Left lung (tissue), 10 donors: ENCODE results near the gene SIRPA. TPM values are rescaled to one million over a fixed set of nuclear protein-coding genes. Genes with fewer than 3 reads are reported as not detected.

Experiments used
- ATAC-seq: fragments of 200-7000 bp; cut with Tn5 transposase; one replicate; pipeline ENCODE4 v1.9.1; 2020; ENCODE audit warnings: moderate library complexity
- DNase-seq, 4 donors: peaks; one replicate each; pipeline ENCODE4 v3.0.0-alpha.2; 2013 to 2020
- H3K27ac ChIP-seq, 2 donors: fragments of 200-600 bp; sonication (generic) in 1 of 2; one replicate each; pipeline versions ENCODE4 v1.5.0 to v1.8.0; 2020 to 2021
- H3K27me3 ChIP-seq, 2 donors: fragments of 200-600 bp; sonication (generic) in 1 of 2; one replicate each; pipeline versions ENCODE4 v1.5.0 to v1.8.0; 2020 to 2021
- H3K36me3 ChIP-seq, 2 donors: fragments of 200-600 bp; sonication (generic) in 1 of 2; one replicate each; pipeline versions ENCODE4 v1.5.0 to v1.8.0; 2020 to 2021
- H3K4me1 ChIP-seq, 2 donors: fragments of 200-600 bp; one replicate each; pipeline ENCODE4 v1.8.0; 2021
- H3K4me3 ChIP-seq, 2 donors: fragments of 200-600 bp; sonication (generic) in 1 of 2; one replicate each; pipeline versions ENCODE4 v1.5.0 to v1.8.0; 2020 to 2021; ENCODE audit warnings: mild to moderate bottlenecking in 1 of 2
- H3K9me3 ChIP-seq, 2 donors: fragments of 200-600 bp; sonication (generic) in 1 of 2; one replicate each; pipeline versions ENCODE4 v1.5.0 to v1.8.0; 2020 to 2021
- CTCF ChIP-seq, 2 donors: fragments of 200-600 bp; sonication (generic) in 1 of 2; IDR thresholded peaks; one replicate each; pipeline versions ENCODE4 v1.5.0 to v1.8.0; 2021; ENCODE audit warnings: antibody characterized with exemption in 2 of 2
- intact Hi-C, 2 donors: fragments of 100-400 bp; cut with DNase I; formaldehyde crosslinking; loops; one replicate each; pipeline versions ENCODE4 v1.11.2 to v1.14.2; 2022
- polyA plus RNA-seq, 6 donors: library from polyadenylated mRNA; unstranded; fragments of 120-200 nt; gene quantifications; one replicate each; pipeline ENCODE4 v1.2.1, GENCODE V29; 2013; ENCODE audit not compliant: insufficient read length in 6 of 6
- total RNA-seq, 2 donors: library from RNA; stranded (reverse); fragmentation: NEBNext Ultra II Directional; extraction: Animal tissue kit (Norgen Biotek cat#: 25700); gene quantifications; one replicate each; pipeline ENCODE4 v1.2.1, GENCODE V29; 2021
- donor health status: DM: no; HTN: yes; CAD: no.
- donor health status: DM: no; HTN: no; CAD: no.

SIRPA gene
- total and polyA plus RNA-seq, 8 donors: 9.8 to 102 (median 12.4) TPM

GRCh38 chr20:1902188-1902587 is 7.0 kb downstream of the SIRPA start:
- peaks cover 0 to 47% of the 10 kb centered on the region in 2 donors for H3K36me3 ChIP-seq
- intact Hi-C loops: no loop called here
- no peak overlapping the region for H3K27ac ChIP-seq
- no peak for ATAC-seq
- no peak for DNase-seq
- TF ChIP-seq CTCF (IDR thresholded peaks at IDR 0.05): no peak
- no peaks in the 10 kb centered on the region for H3K9me3 ChIP-seq
- no peak overlapping the region for H3K4me3 ChIP-seq
- peaks cover 10 to 41% of the 10 kb centered on the region in 2 donors for H3K4me1 ChIP-seq
- peaks cover 0 to 66% of the 10 kb centered on the region in 2 donors for H3K27me3 ChIP-seq

- Histone ChIP-seq H3K4me3 (no peak overlapping the region), H3K27me3 (peaks cover 0 to 66% of the 10 kb centered on the region in 2 donors), H3K9me3 (no peaks in the 10 kb centered on the region), H3K27ac (no peak overlapping the region), H3K36me3 (peaks cover 0 to 60% of the 10 kb centered on the region in 2 donors), H3K4me1 (peaks cover 7 to 22% of the 10 kb centered on the region in 2 donors)
- no peak for ATAC-seq
- no peak for DNase-seq
- no peak for TF ChIP-seq CTCF (IDR thresholded peaks at IDR 0.05)
- intact Hi-C loops: no loop called here
These were observed 8.9 kb downstream of the SIRPA start for GRCh38 chr20:1904135-1904534.

DNA sequence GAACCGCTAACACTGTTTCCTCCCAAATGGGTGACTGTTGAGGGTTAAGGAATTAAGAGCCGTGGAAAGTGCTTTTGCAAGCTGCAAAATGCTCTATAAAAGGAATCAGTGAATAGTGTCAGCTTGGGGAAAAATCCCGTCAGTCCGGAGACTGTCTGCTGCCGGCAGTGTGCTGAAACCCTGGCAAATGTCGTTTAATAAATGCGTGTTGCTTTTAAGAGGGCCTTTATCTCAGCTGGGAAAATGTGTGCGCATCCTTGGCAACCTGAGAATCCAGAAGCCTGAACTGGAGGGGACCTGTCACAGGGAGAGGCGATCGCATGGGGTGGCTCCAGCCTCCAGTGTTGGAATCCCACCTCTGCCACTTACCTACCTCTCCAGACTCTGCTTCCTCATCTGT is 9.8 kb downstream of the SIRPA start:
- Histone ChIP-seq H3K27me3 (peaks cover 0 to 72% of the 10 kb centered on the region in 2 donors), H3K36me3 (peaks cover 0 to 60% of the 10 kb centered on the region in 2 donors), H3K4me1 (peaks cover 0 to 13% of the 10 kb centered on the region in 2 donors), H3K27ac (no peak overlapping the region), H3K9me3 (no peaks in the 10 kb centered on the region), H3K4me3 (no peak overlapping the region)
- DNase-seq (no peak), ATAC-seq (no peak)
- intact Hi-C loops: no loop called here
- TF ChIP-seq CTCF (IDR thresholded peaks at IDR 0.05): no peak

DNA sequence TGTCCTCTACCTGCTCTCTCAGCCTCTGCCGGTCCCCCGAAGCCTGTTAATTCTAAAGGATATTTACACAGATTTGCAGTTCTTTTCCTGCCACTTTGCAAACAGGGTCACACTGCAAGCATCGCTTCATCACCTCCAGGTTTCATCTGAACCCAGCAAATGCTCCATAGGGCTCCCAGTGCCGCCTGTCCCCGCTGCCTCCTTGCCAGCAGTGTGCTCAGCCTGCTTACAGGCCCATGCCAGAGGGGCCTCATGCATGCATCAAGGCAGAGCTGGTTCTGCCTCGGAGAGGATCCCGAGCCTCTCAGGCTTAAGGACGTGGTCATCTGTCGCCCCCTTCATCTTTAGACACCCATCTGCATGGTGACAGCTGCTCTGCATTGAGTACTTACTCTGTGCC is 10.5 kb downstream of the SIRPA start:
- Histone ChIP-seq H3K27ac (no peak overlapping the region), H3K9me3 (no peaks in the 10 kb centered on the region), H3K27me3 (peaks cover 0 to 66% of the 10 kb centered on the region in 2 donors), H3K4me3 (no peak overlapping the region), H3K4me1 (peaks cover 0 to 6% of the 10 kb centered on the region in 2 donors), H3K36me3 (peaks cover 0 to 55% of the 10 kb centered on the region in 2 donors)
- ATAC-seq (no peak), DNase-seq (no peak)
- intact Hi-C loops: no loop called here
- no peak for TF ChIP-seq CTCF (IDR thresholded peaks at IDR 0.05)

DNA sequence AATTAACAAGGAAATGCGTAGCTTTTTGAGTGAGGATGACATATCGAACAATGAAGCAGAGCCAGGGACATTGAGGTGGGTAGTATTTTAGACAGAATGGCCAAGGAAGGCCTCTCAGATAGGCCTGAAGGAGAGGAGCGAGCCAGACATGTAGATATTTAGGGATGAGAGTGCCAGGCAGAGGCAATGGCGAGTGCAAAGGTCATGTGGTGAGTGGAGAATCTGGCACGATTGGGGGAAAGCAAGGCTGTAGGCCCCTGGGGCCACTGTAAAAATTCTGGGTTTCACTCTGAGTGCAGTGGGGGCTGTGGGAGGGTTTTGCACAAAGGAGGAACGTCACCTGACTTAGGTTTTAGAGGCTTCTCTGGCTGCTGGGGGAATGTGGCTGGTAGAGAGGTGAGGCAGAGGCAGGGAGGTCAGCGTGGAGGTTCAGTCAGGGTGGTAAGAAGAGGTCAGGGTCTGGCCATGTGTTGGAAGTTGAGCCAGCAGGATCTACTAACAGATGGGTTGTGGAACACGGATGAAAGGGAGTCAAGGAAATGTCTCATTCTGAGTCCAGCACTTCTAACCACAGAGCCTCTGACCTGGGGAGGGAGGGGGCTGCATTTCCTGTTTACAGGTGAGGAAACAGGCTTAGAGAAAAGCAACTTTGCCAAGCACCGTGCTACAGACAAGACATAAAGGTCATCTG is 11.3 kb downstream of the SIRPA start:
- DNase-seq (no peak), ATAC-seq (no peak)
- Histone ChIP-seq H3K4me1 (peaks cover 0 to 4% of the 10 kb centered on the region in 2 donors), H3K36me3 (peaks cover 0 to 49% of the 10 kb centered on the region in 2 donors), H3K9me3 (no peaks in the 10 kb centered on the region), H3K4me3 (no peak overlapping the region), H3K27ac (no peak overlapping the region), H3K27me3 (peaks cover 0 to 58% of the 10 kb centered on the region in 2 donors)
- no peak for TF ChIP-seq CTCF (IDR thresholded peaks at IDR 0.05)
- intact Hi-C loops: no loop called here
